ENCODE results near the gene RTL1.

The RTL1 gene

GRCh38 chr14:100893760-100894159 lies 9.8 kb downstream of the RTL1 start:
- no peak overlapping the region for H3K4me3 ChIP-seq (replicated peaks in 1 of 2; ENCODE audit: low read depth in 2 of 2, low read length in 2 of 2)
- DNase-seq (ENCODE audit: low read depth in 2 of 2) = no peak
- TF ChIP-seq, protein P1, sequence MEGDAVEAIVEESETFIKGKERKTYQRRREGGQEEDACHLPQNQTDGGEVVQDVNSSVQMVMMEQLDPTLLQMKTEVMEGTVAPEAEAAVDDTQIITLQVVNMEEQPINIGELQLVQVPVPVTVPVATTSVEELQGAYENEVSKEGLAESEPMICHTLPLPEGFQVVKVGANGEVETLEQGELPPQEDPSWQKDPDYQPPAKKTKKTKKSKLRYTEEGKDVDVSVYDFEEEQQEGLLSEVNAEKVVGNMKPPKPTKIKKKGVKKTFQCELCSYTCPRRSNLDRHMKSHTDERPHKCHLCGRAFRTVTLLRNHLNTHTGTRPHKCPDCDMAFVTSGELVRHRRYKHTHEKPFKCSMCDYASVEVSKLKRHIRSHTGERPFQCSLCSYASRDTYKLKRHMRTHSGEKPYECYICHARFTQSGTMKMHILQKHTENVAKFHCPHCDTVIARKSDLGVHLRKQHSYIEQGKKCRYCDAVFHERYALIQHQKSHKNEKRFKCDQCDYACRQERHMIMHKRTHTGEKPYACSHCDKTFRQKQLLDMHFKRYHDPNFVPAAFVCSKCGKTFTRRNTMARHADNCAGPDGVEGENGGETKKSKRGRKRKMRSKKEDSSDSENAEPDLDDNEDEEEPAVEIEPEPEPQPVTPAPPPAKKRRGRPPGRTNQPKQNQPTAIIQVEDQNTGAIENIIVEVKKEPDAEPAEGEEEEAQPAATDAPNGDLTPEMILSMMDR (IDR thresholded peaks at IDR 0.05; ENCODE audit: low read depth, low read length) = no peak

- no peak for DNase-seq (ENCODE audit: low read depth in 2 of 2)
- TF ChIP-seq, protein P1 (IDR thresholded peaks at IDR 0.05; ENCODE audit: low read depth, low read length) = no peak
Measured at GRCh38 chr14:100893228-100893601, 10.3 kb downstream of the RTL1 start.

DNA sequence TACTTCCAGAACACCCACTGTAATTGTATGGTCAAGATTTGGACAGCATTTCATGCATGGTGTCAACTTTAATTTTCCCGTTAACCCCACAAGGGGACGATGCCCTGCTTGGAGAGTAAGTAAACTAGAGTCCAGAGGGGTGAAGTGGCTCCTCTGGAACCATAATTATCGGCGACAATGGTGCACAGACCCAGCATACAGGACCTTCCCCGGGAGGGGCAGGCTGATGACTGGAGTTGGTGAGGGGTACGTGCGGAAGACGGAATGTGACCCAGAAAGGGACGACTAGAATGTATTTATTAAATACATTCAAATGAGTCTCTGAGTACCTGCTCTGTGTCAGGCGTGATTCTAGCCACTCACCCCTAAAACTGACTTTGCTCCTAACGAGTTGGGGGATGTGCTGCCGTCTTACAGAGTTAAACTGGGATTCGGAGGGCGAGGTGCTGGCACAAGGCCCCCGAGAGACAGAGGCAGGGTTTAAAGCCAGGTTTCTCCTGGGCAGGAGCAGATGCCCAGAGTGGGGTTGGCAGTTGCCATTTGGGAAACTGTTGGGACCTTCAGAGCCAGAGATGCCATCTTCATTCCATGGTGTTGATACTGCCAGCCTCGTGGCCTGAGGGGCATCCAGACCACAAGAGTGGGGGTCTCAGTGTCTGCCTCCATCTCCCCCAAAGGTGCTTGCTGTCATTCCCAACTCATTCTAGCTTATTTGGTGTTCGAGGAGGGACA lies 10.9 kb downstream of the RTL1 start:
- no peak overlapping the region for H3K4me3 ChIP-seq (replicated peaks in 1 of 2; ENCODE audit: low read depth in 2 of 2, low read length in 2 of 2)
- no peak for DNase-seq (ENCODE audit: low read depth in 2 of 2)
- TF ChIP-seq, protein P1 (IDR thresholded peaks at IDR 0.05; ENCODE audit: low read depth, low read length) = no peak

More at GRCh38 chr14:100893228-100893601, 10.3 kb downstream of the RTL1 start:
- no peak overlapping the region for H3K4me3 ChIP-seq (replicated peaks in 1 of 2; ENCODE audit: low read depth in 2 of 2, low read length in 2 of 2)

DNA sequence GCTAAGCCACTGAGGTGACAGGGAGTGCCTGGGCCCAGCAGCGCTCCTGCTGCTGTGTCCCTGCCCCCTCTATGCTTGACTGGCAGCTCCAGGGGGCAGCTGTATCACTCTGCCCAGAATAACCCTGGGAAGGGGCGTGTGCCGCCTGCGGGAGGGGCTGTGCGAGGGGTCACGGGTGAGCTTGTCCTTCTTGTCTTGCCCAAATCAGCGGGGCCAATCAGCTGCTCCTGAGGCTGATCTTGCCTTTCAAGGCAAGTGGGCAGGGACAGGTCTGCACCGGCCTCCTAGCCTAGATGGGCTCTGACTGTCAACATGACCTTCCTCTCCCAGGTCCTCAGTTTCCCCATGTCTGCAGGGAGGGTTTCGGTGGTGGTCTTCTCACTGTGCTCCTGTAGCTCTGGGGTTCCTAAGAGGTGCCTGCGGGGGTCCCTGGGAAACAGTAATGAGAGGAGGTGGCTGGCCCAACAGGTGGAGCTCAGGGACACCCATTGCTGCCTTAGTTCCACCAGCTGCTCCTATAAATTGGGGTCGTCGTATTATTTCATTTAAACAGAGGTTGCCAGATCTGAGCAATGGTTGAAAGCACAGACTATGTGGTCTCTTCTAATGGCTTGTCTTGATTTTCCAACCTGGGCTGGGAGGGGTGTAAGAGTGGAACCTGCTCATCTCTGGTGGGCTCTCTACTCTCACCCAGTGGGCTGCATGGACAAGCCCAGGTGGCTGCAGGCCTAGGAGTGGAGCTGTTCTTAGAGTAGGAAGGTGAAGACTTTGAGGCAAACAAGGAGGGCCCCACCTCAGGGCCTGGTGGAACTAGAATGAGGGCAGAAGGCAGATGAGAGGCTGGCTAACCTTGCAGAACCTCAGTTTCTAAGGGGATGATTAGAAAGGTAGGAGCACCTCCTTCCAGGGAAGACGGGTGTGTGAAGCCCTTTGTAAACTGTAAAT lies 11.7 kb downstream of the RTL1 start:
- no peak overlapping the region for H3K4me3 ChIP-seq (replicated peaks in 1 of 2; ENCODE audit: low read depth in 2 of 2, low read length in 2 of 2)
- DNase-seq (ENCODE audit: low read depth in 2 of 2) = no peak
- TF ChIP-seq, protein P1 (IDR thresholded peaks at IDR 0.05; ENCODE audit: low read depth, low read length) = no peak

GRCh38 chr14:100891051-100891450 lies 12.5 kb downstream of the RTL1 start:
- TF ChIP-seq, protein P1 (IDR thresholded peaks at IDR 0.05; ENCODE audit: low read depth, low read length) = no peak
- DNase-seq (ENCODE audit: low read depth in 2 of 2) = no peak
- H3K4me3 ChIP-seq (replicated peaks in 1 of 2; ENCODE audit: low read depth in 2 of 2, low read length in 2 of 2) = no peak overlapping the region

- TF ChIP-seq, protein P1 (IDR thresholded peaks at IDR 0.05; ENCODE audit: low read depth, low read length) = no peak
- H3K4me3 ChIP-seq (replicated peaks in 1 of 2; ENCODE audit: low read depth in 2 of 2, low read length in 2 of 2) = no peak overlapping the region
- DNase-seq (ENCODE audit: low read depth in 2 of 2) = no peak
Measured at GRCh38 chr14:100890061-100890850, 13.3 kb downstream of the RTL1 start.

All from cardiac fibroblast (primary cell).